ENCODE measurements around the gene MRPS24.

- TF ChIP-seq CTCF (conservative IDR thresholded peaks at IDR 0.05; ENCODE audit: low read depth, low read length) (no peak), EZH2 (IDR thresholded peaks at IDR 0.05; ENCODE audit: borderline replicate concordance, low read depth, low read length, poor library complexity, severe bottlenecking) (no peak)
These were observed 13.0 kb downstream of the MRPS24 start for GRCh38 chr7:43856316-43856715.

Data from A673 (cell line).